Smooth muscle cell (in vitro differentiated cells): ENCODE results near the gene SERPINA1. TPM values are rescaled to one million over a fixed set of nuclear protein-coding genes. Genes with fewer than 3 reads are reported as not detected.

Source experiments
- DNase-seq: peaks from one replicate; lab custom pipeline; 2025; ENCODE audit not compliant: unreplicated experiment; lab: John Stamatoyannopoulos, UW
- H2AFZ ChIP-seq: fragments of 200-600 bp; sonication (generic); 2 replicates; pipeline ENCODE4 v1.6.0; 2016; ENCODE audit warnings: antibody characterized with exemption, low read depth, mild to moderate bottlenecking
- H3F3A ChIP-seq: fragments of 200-600 bp; sonication (generic); 2 replicates; pipeline ENCODE4 v1.6.0; 2017; ENCODE audit warnings: antibody characterized with exemption, low read depth
- H3K27ac ChIP-seq: fragments of 200-600 bp; sonication (generic); 2 replicates; pipeline ENCODE4 v1.5.1; 2016; ENCODE audit warnings: low read depth, mild to moderate bottlenecking
- H3K27me3 ChIP-seq: fragments of 200-600 bp; sonication (generic); 2 replicates; pipeline ENCODE4 v1.6.1; 2016; ENCODE audit warnings: low read depth, mild to moderate bottlenecking
- H3K36me3 ChIP-seq: fragments of 200-600 bp; sonication (generic); 2 replicates; pipeline ENCODE4 v1.5.1; 2016; ENCODE audit warnings: low read depth
- H3K4me1 ChIP-seq: fragments of 200-600 bp; sonication (generic); 2 replicates; pipeline ENCODE4 v1.5.1; 2016; ENCODE audit warnings: low read depth
- H3K4me2 ChIP-seq: fragments of 200-600 bp; sonication (generic); 2 replicates; pipeline ENCODE4 v1.6.0; 2016; ENCODE audit warnings: mild to moderate bottlenecking
- H3K4me3 ChIP-seq: fragments of 200-600 bp; sonication (generic); 2 replicates; pipeline ENCODE4 v1.5.1; 2016; ENCODE audit warnings: mild to moderate bottlenecking
- H3K79me2 ChIP-seq: fragments of 200-600 bp; sonication (generic); 2 replicates; pipeline ENCODE4 v1.6.0; 2016; ENCODE audit warnings: low read depth, mild to moderate bottlenecking
- H3K9ac ChIP-seq: fragments of 200-600 bp; sonication (generic); 2 replicates; pipeline ENCODE4 v1.6.0; 2016; ENCODE audit warnings: low read depth
- H3K9me3 ChIP-seq: fragments of 200-600 bp; sonication (generic); replicated peaks from 2 replicates; pipeline ENCODE4 v1.5.1; 2016; ENCODE audit warnings: low read depth
- H4K20me1 ChIP-seq: fragments of 200-600 bp; sonication (generic); 2 replicates; pipeline ENCODE4 v1.6.0; 2016; ENCODE audit warnings: low read depth
- WGBS: methylation state at CpG from one replicate; pipeline ENCODE4 v1.1.7; 2016; ENCODE audit warnings: low lambda C conversion rate; 5-methylcytosine and 5-hydroxymethylcytosine counted together
- polyA plus RNA-seq: library from polyadenylated mRNA; unstranded; fragments of >200 nt; fragmentation: Nextera tagmentation; extraction: Ambion mirVana; gene quantifications from 2 replicates; pipeline ENCODE4 v1.2.1, GENCODE V29; 2016
- total RNA-seq: library from RNA; depleted of rRNA; stranded (reverse); fragments of >200 nt; gene quantifications from 2 replicates; pipeline ENCODE4 v1.2.3, GENCODE V29; 2014
- TF ChIP-seq, protein P1 (sequence below): fragments of 200-600 bp; sonication (generic); IDR thresholded peaks from 2 replicates; pipeline ENCODE4 v1.5.1; 2017; ENCODE audit warnings: borderline replicate concordance, mild to moderate bottlenecking, antibody characterized with exemption; ENCODE audit not compliant: insufficient read depth, poor library complexity, severe bottlenecking

The SERPINA1 gene
- total and polyA plus RNA-seq, 2 experiments from 2014 or later = 1.8 to 2.4 TPM

GRCh38 chr14:94374749-94375260 lies 13.6 kb downstream of the SERPINA1 start:
- TF ChIP-seq, protein P1, sequence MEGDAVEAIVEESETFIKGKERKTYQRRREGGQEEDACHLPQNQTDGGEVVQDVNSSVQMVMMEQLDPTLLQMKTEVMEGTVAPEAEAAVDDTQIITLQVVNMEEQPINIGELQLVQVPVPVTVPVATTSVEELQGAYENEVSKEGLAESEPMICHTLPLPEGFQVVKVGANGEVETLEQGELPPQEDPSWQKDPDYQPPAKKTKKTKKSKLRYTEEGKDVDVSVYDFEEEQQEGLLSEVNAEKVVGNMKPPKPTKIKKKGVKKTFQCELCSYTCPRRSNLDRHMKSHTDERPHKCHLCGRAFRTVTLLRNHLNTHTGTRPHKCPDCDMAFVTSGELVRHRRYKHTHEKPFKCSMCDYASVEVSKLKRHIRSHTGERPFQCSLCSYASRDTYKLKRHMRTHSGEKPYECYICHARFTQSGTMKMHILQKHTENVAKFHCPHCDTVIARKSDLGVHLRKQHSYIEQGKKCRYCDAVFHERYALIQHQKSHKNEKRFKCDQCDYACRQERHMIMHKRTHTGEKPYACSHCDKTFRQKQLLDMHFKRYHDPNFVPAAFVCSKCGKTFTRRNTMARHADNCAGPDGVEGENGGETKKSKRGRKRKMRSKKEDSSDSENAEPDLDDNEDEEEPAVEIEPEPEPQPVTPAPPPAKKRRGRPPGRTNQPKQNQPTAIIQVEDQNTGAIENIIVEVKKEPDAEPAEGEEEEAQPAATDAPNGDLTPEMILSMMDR = no peak
- no peak overlapping the region for H3K9ac ChIP-seq
- DNase-seq = no peak
- H3K36me3 ChIP-seq = no peaks in the 10 kb centered on the region
- H3K79me2 ChIP-seq = no peaks in the 10 kb centered on the region
- H3K27ac ChIP-seq = no peak overlapping the region
- no peak overlapping the region for H3K4me2 ChIP-seq
- no peaks in the 10 kb centered on the region for H3K9me3 ChIP-seq
- no peak overlapping the region for H2AFZ ChIP-seq
- no peaks in the 10 kb centered on the region for H3K27me3 ChIP-seq
- peaks cover 19% of the 10 kb centered on the region for H3K4me1 ChIP-seq
- no peaks in the 10 kb centered on the region for H4K20me1 ChIP-seq
- H3F3A ChIP-seq = no peaks in the 10 kb centered on the region
- no peak overlapping the region for H3K4me3 ChIP-seq
- 79% methylated on average over 4 of the region's 4 CpGs for WGBS

GRCh38 chr14:94374116-94374515 lies 14.3 kb downstream of the SERPINA1 start:
- Histone ChIP-seq H4K20me1 (no peaks in the 10 kb centered on the region), H3K4me3 (no peak overlapping the region), H3K9ac (no peak overlapping the region), H3K27me3 (no peaks in the 10 kb centered on the region), H3F3A (no peaks in the 10 kb centered on the region), H3K9me3 (no peaks in the 10 kb centered on the region), H3K4me1 (peaks cover 19% of the 10 kb centered on the region), H3K4me2 (no peak overlapping the region), H2AFZ (no peak overlapping the region), H3K36me3 (no peaks in the 10 kb centered on the region), H3K27ac (peak overlapping the region; percentile 66), H3K79me2 (no peaks in the 10 kb centered on the region)
- no peak for DNase-seq
- WGBS = 83% methylated on average over 6 of the region's 6 CpGs
- TF ChIP-seq, protein P1 = no peak

GRCh38 chr14:94373708-94374107 lies 14.7 kb downstream of the SERPINA1 start:
- Histone ChIP-seq H3F3A (no peaks in the 10 kb centered on the region), H3K9me3 (no peaks in the 10 kb centered on the region), H4K20me1 (no peaks in the 10 kb centered on the region), H3K9ac (no peak overlapping the region), H3K79me2 (no peaks in the 10 kb centered on the region), H3K27me3 (no peaks in the 10 kb centered on the region), H3K4me3 (no peak overlapping the region), H3K36me3 (no peaks in the 10 kb centered on the region), H3K4me2 (no peak overlapping the region), H3K4me1 (peaks cover 19% of the 10 kb centered on the region), H2AFZ (no peak overlapping the region), H3K27ac (peak overlapping the region; percentile 77)
- WGBS = 21% methylated on average over 8 of the region's 8 CpGs
- DNase-seq = no peak
- TF ChIP-seq, protein P1 = no peak

GRCh38 chr14:94372021-94372605 lies 16.3 kb downstream of the SERPINA1 start:
- H4K20me1 ChIP-seq = no peaks in the 10 kb centered on the region
- WGBS = 86% methylated on average over 13 of the region's 13 CpGs
- H3K79me2 ChIP-seq = no peaks in the 10 kb centered on the region
- no peak overlapping the region for H3K4me2 ChIP-seq
- no peaks in the 10 kb centered on the region for H3K36me3 ChIP-seq
- no peaks in the 10 kb centered on the region for H3K27me3 ChIP-seq
- H3K4me3 ChIP-seq = no peak overlapping the region
- H3K27ac ChIP-seq = no peak overlapping the region
- no peak for DNase-seq
- peaks cover 19% of the 10 kb centered on the region for H3K4me1 ChIP-seq
- TF ChIP-seq, protein P1 = no peak
- no peaks in the 10 kb centered on the region for H3K9me3 ChIP-seq
- H3K9ac ChIP-seq = no peak overlapping the region
- no peak overlapping the region for H2AFZ ChIP-seq
- no peaks in the 10 kb centered on the region for H3F3A ChIP-seq
